ENCODE measurements around the gene GREB1. TPM values are rescaled to one million over a fixed set of nuclear protein-coding genes. Genes with fewer than 3 reads are reported as not detected.

The GREB1 gene
- total RNA-seq, 2 donors from 2014 or later = 2.4 to 13.5 TPM

- ATAC-seq (ENCODE audit: insufficient number of reproducible peaks, low FRiP score, low read depth) (no peak), DNase-seq (ENCODE audit: low spot score) (no peak)
- Histone ChIP-seq H3K27ac (no peak overlapping the region), H3K4me3 (no peak overlapping the region), H3K36me3 (no peaks in the 10 kb centered on the region), H3K9me3 (no peaks in the 10 kb centered on the region), H3K27me3 (replicated peaks; ENCODE audit: insufficient read depth) (no peaks in the 10 kb centered on the region), H3K4me1 (ENCODE audit: control insufficient read depth in 1 of 2, low read depth in 2 of 2) (no peaks in the 10 kb centered on the region)
- TF ChIP-seq, protein P1, sequence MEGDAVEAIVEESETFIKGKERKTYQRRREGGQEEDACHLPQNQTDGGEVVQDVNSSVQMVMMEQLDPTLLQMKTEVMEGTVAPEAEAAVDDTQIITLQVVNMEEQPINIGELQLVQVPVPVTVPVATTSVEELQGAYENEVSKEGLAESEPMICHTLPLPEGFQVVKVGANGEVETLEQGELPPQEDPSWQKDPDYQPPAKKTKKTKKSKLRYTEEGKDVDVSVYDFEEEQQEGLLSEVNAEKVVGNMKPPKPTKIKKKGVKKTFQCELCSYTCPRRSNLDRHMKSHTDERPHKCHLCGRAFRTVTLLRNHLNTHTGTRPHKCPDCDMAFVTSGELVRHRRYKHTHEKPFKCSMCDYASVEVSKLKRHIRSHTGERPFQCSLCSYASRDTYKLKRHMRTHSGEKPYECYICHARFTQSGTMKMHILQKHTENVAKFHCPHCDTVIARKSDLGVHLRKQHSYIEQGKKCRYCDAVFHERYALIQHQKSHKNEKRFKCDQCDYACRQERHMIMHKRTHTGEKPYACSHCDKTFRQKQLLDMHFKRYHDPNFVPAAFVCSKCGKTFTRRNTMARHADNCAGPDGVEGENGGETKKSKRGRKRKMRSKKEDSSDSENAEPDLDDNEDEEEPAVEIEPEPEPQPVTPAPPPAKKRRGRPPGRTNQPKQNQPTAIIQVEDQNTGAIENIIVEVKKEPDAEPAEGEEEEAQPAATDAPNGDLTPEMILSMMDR (IDR thresholded peaks at IDR 0.05) = no peak
Measured at GRCh38 chr2:11525762-11526161, 8.1 kb upstream of the GREB1 start.

- no peaks in the 10 kb centered on the region for H3K4me1 ChIP-seq (ENCODE audit: control insufficient read depth in 1 of 2, low read depth in 2 of 2)
- no peak for ATAC-seq (ENCODE audit: insufficient number of reproducible peaks, low FRiP score, low read depth)
- no peak overlapping the region for H3K27ac ChIP-seq
- no peaks in the 10 kb centered on the region for H3K36me3 ChIP-seq
- H3K4me3 ChIP-seq = no peak overlapping the region
- no peak for DNase-seq (ENCODE audit: low spot score)
- no peaks in the 10 kb centered on the region for H3K27me3 ChIP-seq (replicated peaks; ENCODE audit: insufficient read depth)
- no peaks in the 10 kb centered on the region for H3K9me3 ChIP-seq
- TF ChIP-seq, protein P1 (IDR thresholded peaks at IDR 0.05) = no peak
Measured at GRCh38 chr2:11527001-11527400, 6.8 kb upstream of the GREB1 start.

DNA sequence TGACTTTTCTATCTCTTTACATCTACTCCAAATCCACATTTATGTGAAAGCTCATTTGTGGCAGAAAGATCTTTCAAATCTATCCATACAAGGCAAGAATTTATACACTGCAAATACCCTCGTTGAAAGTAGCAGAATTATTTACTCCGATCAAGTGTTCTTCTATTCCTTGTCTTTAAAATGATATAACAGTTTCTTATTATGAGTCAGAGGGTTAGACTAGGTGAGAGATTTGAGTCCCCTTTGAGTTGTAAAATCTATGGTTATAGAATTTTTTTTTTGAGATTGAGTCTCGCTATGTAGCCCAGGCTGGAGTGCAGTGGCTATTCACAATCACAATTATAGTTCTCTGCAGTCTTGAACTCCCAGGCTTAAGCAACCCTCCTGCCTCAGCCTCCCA is 5.6 kb upstream of the GREB1 start:
- H3K9me3 ChIP-seq = no peaks in the 10 kb centered on the region
- no peak for ATAC-seq (ENCODE audit: insufficient number of reproducible peaks, low FRiP score, low read depth)
- TF ChIP-seq, protein P1 (IDR thresholded peaks at IDR 0.05) = no peak
- no peak overlapping the region for H3K4me3 ChIP-seq
- no peak for DNase-seq (ENCODE audit: low spot score)
- no peak overlapping the region for H3K27ac ChIP-seq
- no peaks in the 10 kb centered on the region for H3K36me3 ChIP-seq
- H3K27me3 ChIP-seq (replicated peaks; ENCODE audit: insufficient read depth) = no peaks in the 10 kb centered on the region
- no peaks in the 10 kb centered on the region for H3K4me1 ChIP-seq (ENCODE audit: control insufficient read depth in 1 of 2, low read depth in 2 of 2)

DNA sequence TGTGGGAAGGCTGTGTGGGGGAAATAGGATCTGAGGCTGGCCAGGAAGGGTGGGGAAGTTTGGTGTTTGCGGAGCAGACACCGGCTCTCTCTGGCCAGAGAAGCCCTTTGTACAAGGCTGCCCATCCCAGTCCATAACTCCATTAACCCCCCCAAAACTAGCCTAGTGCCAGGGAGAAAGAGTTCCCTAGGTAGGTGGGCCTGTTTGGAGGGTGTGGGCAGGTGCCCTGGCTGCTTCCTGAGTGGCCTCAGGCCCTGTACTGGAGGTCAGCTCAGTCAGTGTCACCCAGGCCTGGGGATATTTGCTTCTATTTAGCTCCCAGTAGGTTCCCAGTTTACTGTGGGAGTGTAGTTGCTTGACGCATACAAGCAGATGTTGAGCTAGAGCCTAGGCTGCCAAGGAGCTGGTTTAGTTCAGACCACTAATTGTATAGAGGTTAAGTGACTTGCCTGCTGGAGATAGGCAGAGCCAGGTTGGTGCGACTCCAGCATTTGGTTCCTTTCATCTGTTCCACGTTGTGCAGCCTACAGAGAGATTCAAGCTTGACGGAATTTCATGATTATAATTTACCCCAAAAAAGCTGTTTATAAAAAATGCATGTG is 2.9 kb upstream of the GREB1 start:
- ATAC-seq (ENCODE audit: insufficient number of reproducible peaks, low FRiP score, low read depth) = no peak
- Histone ChIP-seq H3K4me3 (no peak overlapping the region), H3K27ac (no peak overlapping the region), H3K27me3 (replicated peaks; ENCODE audit: insufficient read depth) (no peaks in the 10 kb centered on the region), H3K9me3 (no peaks in the 10 kb centered on the region), H3K4me1 (ENCODE audit: control insufficient read depth in 1 of 2, low read depth in 2 of 2) (no peaks in the 10 kb centered on the region), H3K36me3 (no peaks in the 10 kb centered on the region)
- no peak for DNase-seq (ENCODE audit: low spot score)
- TF ChIP-seq, protein P1 (IDR thresholded peaks at IDR 0.05) = no peak

GRCh38 chr2:11532416-11533055 is 1.3 kb upstream of the GREB1 start:
- DNase-seq (ENCODE audit: low spot score) (no peak), ATAC-seq (ENCODE audit: insufficient number of reproducible peaks, low FRiP score, low read depth) (no peak)
- Histone ChIP-seq H3K27me3 (replicated peaks; ENCODE audit: insufficient read depth) (no peaks in the 10 kb centered on the region), H3K27ac (no peak overlapping the region), H3K36me3 (no peaks in the 10 kb centered on the region), H3K4me3 (no peak overlapping the region), H3K9me3 (no peaks in the 10 kb centered on the region), H3K4me1 (ENCODE audit: control insufficient read depth in 1 of 2, low read depth in 2 of 2) (no peaks in the 10 kb centered on the region)
- TF ChIP-seq, protein P1 (IDR thresholded peaks at IDR 0.05) = no peak

Measured in thoracic aorta (tissue), 2 donors.